Gastroesophageal sphincter (tissue), 4 donors: ENCODE data around the gene WDR18. TPM values are rescaled to one million over a fixed set of nuclear protein-coding genes. Genes with fewer than 3 reads are reported as not detected.

Source experiments
- ATAC-seq: fragments of 150-250 bp; one replicate; pipeline ENCODE4 v1.9.1; 2016; ENCODE audit warnings: mild to moderate bottlenecking, moderate library complexity
- H3K27ac ChIP-seq, 4 donors: fragments of 200-600 bp; sonication (generic) in 3 of 4; 1 replicate in 3 of 4; 2 replicates in 1 of 4; pipeline ENCODE4 v1.5.1; 2016 to 2019
- H3K27me3 ChIP-seq: fragments of 200-600 bp; sonication (generic); one replicate; pipeline ENCODE4 v1.5.1; 2019
- H3K36me3 ChIP-seq, 2 donors: fragments of 200-600 bp; sonication (generic); one replicate each; pipeline ENCODE4 v1.5.1; 2019; ENCODE audit warnings: control low read depth in 1 of 2
- H3K4me1 ChIP-seq, 3 donors: fragments of 200-600 bp; sonication (generic); 1 replicate in 2 of 3; 2 replicates in 1 of 3; pipeline ENCODE4 v1.5.1; 2016 to 2019; ENCODE audit warnings: control low read depth in 2 of 3
- H3K4me3 ChIP-seq, 2 donors: fragments of 200-600 bp; sonication (generic); one replicate each; pipeline ENCODE4 v1.5.1; 2019; ENCODE audit warnings: mild to moderate bottlenecking in 1 of 2, moderate library complexity in 1 of 2
- H3K9me3 ChIP-seq, 3 donors: fragments of 200-600 bp; sonication (generic); one replicate each; pipeline ENCODE4 v1.5.1; 2017 to 2019; ENCODE audit warnings: control low read depth in 2 of 3
- EP300 ChIP-seq: sonication (generic); formaldehyde crosslinking; IDR thresholded peaks from one replicate; pipeline ENCODE4 v1.6.1; 2017; ENCODE audit warnings: antibody characterized with exemption, mild to moderate bottlenecking
- POLR2A ChIP-seq, 2 donors: fragments of 450-650 bp; IDR thresholded peaks; one replicate each; pipeline ENCODE4 v1.6.1; 2017; ENCODE audit warnings: antibody characterized with exemption in 2 of 2, mild to moderate bottlenecking in 2 of 2, moderate library complexity in 1 of 2
- POLR2AphosphoS5 ChIP-seq: sonication (generic); formaldehyde crosslinking; IDR thresholded peaks from one replicate; pipeline ENCODE4 v1.6.1; 2017; ENCODE audit warnings: antibody characterized with exemption
- WGBS, 2 donors: methylation state at CpG; one replicate each; pipeline ENCODE4 v1.1.5; 2018; ENCODE audit warnings: low coverage in 1 of 2; 5-methylcytosine and 5-hydroxymethylcytosine counted together
- total RNA-seq, 4 donors: library from RNA; depleted of rRNA; stranded (reverse); fragments of >200 nt; gene quantifications; one replicate each; pipeline ENCODE4 v1.1.0, GENCODE V29; 2016
- TF ChIP-seq, protein P1 (sequence below), 4 experiments: fragments of 200-600 bp in 2 of 4; fragments of 450-650 bp in 2 of 4; sonication (generic) in 1 of 4; IDR thresholded peaks; one replicate each; pipeline ENCODE4 v1.5.1; 2017 to 2019; ENCODE audit warnings: antibody characterized with exemption in 4 of 4, mild to moderate bottlenecking in 2 of 4, moderate library complexity in 2 of 4

The WDR18 gene
- total RNA-seq, 4 donors from 2014 or later, result 7.2 to 43.9 (median 20.1) TPM

DNA sequence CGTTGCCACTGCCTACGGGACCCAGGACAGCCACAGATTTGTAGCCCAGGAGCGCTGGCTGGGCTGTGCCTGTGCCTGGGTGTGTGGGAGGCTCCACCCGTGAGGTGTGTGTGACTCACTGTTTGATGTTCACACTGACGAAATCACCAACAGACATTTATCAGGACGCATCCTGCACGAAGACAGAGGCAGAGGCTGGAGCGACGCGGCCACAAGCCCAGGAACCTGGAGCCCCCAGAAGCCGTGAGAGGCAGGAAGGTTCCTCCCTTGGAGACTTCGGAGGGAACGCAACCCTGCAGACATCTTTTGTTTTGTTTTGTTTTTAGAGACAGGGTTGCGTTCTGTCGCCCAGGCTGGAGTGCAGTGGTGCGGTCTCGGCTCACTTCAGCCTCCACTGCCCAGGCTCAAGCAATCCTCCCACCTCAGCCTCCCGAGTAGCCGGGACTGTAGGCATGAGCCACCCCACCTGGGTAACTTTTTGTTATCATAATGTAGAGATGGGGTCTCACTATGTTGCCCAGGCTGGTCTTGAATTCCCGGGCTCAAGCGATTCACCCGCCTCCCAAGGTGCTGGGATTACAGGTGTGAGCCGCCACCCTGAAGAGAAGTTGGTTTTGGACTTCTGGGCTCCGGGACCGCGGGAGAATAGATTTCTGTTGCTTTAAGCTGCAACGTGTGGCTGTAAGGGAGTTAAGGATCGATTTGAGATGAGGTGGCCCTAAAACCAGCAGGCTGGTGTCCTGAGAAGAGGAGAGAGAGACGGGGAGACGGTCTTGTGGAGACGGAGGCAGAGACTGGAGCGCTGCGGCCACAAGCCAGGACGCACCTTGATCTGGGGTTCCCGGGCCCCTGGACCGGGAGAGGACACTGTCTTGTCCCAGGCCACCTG lies 24.9 kb upstream of the WDR18 start:
- H3K27me3 ChIP-seq, result no peaks in the 10 kb centered on the region
- 91 to 96% methylated on average over 9 to 19 of the region's 36 CpGs for WGBS, 2 donors
- H3K4me1 ChIP-seq, result no peaks in the 10 kb centered on the region
- peaks cover 0 to 29% of the 10 kb centered on the region in 2 donors for H3K36me3 ChIP-seq
- no peak overlapping the region for H3K27ac ChIP-seq
- no peak overlapping the region for H3K4me3 ChIP-seq
- ATAC-seq, result no peak
- TF ChIP-seq, protein P1, sequence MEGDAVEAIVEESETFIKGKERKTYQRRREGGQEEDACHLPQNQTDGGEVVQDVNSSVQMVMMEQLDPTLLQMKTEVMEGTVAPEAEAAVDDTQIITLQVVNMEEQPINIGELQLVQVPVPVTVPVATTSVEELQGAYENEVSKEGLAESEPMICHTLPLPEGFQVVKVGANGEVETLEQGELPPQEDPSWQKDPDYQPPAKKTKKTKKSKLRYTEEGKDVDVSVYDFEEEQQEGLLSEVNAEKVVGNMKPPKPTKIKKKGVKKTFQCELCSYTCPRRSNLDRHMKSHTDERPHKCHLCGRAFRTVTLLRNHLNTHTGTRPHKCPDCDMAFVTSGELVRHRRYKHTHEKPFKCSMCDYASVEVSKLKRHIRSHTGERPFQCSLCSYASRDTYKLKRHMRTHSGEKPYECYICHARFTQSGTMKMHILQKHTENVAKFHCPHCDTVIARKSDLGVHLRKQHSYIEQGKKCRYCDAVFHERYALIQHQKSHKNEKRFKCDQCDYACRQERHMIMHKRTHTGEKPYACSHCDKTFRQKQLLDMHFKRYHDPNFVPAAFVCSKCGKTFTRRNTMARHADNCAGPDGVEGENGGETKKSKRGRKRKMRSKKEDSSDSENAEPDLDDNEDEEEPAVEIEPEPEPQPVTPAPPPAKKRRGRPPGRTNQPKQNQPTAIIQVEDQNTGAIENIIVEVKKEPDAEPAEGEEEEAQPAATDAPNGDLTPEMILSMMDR (IDR thresholded peaks at IDR 0.05), result no peak
- no peak for TF ChIP-seq POLR2A (IDR thresholded peaks at IDR 0.05)
- no peak for TF ChIP-seq POLR2AphosphoS5
- TF ChIP-seq EP300, result no peak
- no peaks in the 10 kb centered on the region for H3K9me3 ChIP-seq

DNA sequence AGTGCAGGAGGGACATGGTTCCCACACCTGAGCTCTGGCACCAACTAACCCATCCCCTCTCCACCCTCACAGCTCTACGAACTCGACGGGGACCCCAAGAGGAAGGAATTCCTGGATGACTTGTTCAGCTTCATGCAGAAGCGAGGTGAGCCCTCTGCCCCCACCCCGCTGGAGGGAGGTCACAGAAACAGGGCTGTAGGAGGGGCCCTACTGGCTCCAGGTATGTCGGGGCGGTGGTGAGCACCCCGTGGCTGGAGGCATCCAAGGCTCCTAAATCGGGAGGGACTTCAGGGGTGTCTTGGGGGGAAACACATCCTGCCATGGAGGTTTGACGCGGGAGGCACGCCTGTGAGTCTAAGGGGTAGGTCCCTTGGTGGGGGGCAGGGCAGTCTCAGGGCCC lies 24.1 kb upstream of the WDR18 start:
- Histone ChIP-seq H3K4me1 (no peaks in the 10 kb centered on the region), H3K9me3 (no peaks in the 10 kb centered on the region), H3K27me3 (no peaks in the 10 kb centered on the region), H3K27ac (no peak overlapping the region), H3K36me3 (peaks cover 0 to 37% of the 10 kb centered on the region in 2 donors), H3K4me3 (no peak overlapping the region)
- WGBS, 2 donors, result no CpG with 5 or more reads among the region's 12 CpGs
- TF ChIP-seq POLR2A (IDR thresholded peaks at IDR 0.05) (no peak), POLR2AphosphoS5 (no peak)
- ATAC-seq, result no peak

DNA sequence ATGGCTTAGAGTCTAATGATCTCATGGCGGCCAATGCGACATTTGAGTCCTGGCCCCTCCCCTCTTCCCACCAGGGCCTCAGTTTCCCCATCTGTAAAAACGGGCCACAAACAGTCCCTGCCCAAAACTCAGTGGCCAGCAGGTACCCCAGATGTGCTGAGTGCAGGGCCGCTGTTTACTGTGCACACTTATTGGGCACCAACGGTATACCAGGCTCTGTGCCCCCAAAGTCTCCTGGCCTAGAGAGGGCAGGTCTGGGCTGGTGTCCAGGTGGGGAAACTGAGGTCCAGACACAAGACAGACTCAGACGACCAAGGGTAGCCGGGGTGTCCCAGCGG lies 23.6 kb upstream of the WDR18 start:
- Histone ChIP-seq H3K27ac (no peak overlapping the region), H3K4me1 (no peaks in the 10 kb centered on the region), H3K9me3 (no peaks in the 10 kb centered on the region), H3K36me3 (peaks cover 0 to 43% of the 10 kb centered on the region in 2 donors), H3K27me3 (no peaks in the 10 kb centered on the region), H3K4me3 (no peak overlapping the region)
- 40% methylated on average over 1 of the region's 8 CpGs; no CpG with 5 or more reads in 1 of the 2 donors for WGBS, 2 donors
- no peak for TF ChIP-seq POLR2AphosphoS5
- TF ChIP-seq, protein P1 (IDR thresholded peaks at IDR 0.05), result no peak
- ATAC-seq, result no peak

DNA sequence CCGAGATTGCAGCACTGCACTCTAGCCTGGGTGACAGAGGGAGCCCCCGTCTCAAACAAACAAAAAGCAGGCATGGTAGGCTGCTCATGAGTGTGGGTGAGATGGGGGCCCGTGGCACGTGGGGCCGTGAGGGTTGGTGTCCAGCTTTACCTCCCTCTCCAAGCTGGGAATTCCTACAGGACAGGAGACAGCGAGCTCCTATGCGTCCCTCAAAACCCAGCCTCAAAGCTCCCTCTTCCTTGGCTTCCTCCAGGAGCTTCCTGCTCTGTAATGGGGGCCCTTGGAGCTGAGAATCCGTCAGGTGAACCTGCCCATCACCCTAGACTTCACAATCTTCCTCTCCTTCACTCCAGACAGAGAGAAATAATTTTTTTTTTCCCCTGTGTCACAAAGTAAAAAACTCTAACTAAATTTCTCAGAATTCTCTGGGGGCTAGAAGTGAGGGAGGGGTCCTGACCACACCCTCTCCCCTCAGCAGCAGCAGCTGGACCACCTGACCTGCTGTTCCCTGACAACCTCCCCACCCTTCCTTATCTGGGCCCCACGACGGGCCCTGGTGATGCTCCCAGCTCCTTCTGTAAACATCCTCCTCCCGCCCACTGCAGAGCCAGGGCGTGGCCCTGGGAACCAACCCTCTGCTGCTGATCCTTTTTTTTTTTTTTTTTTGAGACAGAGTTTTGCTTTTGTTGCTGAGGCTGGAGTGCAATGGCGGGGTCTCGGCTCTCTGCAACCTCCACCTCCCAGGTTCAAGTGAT lies 22.1 kb upstream of the WDR18 start:
- Histone ChIP-seq H3K36me3 (peaks cover 0 to 57% of the 10 kb centered on the region in 2 donors), H3K9me3 (no peaks in the 10 kb centered on the region), H3K4me3 (no peak overlapping the region), H3K4me1 (no peaks in the 10 kb centered on the region), H3K27me3 (no peaks in the 10 kb centered on the region), H3K27ac (no peak overlapping the region)
- ATAC-seq, result no peak
- TF ChIP-seq POLR2A (IDR thresholded peaks at IDR 0.05) (no peak), EP300 (no peak), POLR2AphosphoS5 (no peak)
- TF ChIP-seq, protein P1 (IDR thresholded peaks at IDR 0.05), result no peak
- WGBS, 2 donors, result 55 to 62% methylated on average over 5 to 10 of the region's 14 CpGs

DNA sequence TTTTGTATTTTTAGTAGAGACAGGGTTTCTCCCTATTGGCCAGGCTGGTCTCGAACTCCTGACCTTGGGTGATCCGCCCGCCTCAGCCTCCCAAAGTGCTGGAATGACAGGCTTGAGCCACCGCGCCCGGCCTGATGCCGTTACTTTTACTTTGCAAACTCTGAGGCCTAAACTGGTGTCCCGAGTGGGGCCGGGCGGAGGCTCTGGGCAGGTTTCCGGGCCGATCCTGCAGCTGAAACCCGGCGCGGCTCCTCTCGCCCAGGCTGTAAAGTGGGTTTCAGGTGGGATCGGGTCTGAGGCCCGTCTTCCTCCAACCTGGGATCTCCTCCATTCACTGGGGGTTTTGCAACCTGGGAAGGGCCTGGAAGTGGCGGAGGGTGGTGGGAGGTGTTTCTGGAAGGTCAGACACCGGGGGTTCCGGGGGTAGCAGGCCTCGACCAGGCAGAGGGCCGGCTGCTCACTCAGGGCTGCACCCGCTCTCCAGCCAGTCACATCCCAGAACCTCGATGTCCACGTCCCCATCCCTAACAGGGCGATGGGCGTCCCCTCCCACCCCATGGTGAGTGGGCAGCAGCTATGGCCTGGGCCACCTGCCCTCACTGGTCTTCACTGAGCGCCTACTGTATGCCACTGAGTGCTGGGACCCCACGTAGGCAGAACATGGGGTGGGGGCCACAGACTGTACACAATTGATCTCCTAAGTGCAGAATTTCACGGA lies 21.3 kb upstream of the WDR18 start:
- Histone ChIP-seq H3K4me1 (no peaks in the 10 kb centered on the region), H3K4me3 (no peak overlapping the region), H3K36me3 (peaks cover 0 to 65% of the 10 kb centered on the region in 2 donors), H3K27me3 (no peaks in the 10 kb centered on the region), H3K27ac (no peak overlapping the region), H3K9me3 (no peaks in the 10 kb centered on the region)
- TF ChIP-seq, protein P1 (IDR thresholded peaks at IDR 0.05), result no peak
- TF ChIP-seq EP300 (no peak), POLR2A (IDR thresholded peaks at IDR 0.05) (no peak), POLR2AphosphoS5 (no peak)
- no peak for ATAC-seq
- WGBS, 2 donors, result 80% methylated on average over 5 of the region's 31 CpGs; no CpG with 5 or more reads in 1 of the 2 donors
